GM12891 (cell line): Measurements from ENCODE around the gene TMEM117.

ENCODE experiments used
- POLR2A ChIP-seq: IDR thresholded peaks from 2 replicates; pipeline ENCODE4 v1.6.1; 2011; ENCODE audit warnings: low read depth, low read length, control low read depth
- POLR2AphosphoS5 ChIP-seq: IDR thresholded peaks from 2 replicates; pipeline ENCODE4 v1.6.1; 2011; ENCODE audit warnings: low read depth, low read length, control low read depth
- TAF1 ChIP-seq: IDR thresholded peaks from 2 replicates; pipeline ENCODE4 v1.6.1; 2011; ENCODE audit warnings: low read depth, low read length, control low read depth

DNA sequence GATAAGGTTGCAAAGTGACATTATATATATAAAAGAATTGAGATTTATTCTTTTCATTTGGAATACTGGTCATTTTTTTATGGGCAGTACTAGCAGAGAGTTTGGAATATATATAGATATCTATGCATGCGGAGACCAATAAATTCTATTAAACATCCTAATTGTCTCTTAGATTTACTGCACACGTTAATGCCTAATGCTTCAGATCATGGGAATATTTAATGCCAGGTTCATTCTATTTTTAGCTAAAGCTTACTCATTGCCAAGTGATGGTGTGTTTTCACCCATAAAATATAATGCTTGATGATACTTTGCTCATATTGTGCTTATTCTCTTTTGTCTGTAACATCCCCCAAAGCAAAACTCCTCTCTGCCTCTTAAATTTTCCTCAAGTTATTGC, 264.4 kb downstream of the TMEM117 start:
- no peak for TF ChIP-seq POLR2A
- TF ChIP-seq TAF1 = no peak
- no peak for TF ChIP-seq POLR2AphosphoS5
